Spinal cord (tissue), 10 donors: ENCODE measurements around the gene LPCAT3. TPM values are rescaled to one million over a fixed set of nuclear protein-coding genes. Genes with fewer than 3 reads are reported as not detected.
"Not testable (repeated sequence)": the region's sequence is repeated elsewhere in the genome, so short reads cannot be mapped to it uniquely, and the experiment has no call there.

Experiments
- DNase-seq, 6 donors: peaks; one replicate each; pipeline versions ENCODE4 v3.0.0 to v3.0.0-alpha.2; 2013 to 2015; ENCODE audit warnings: low spot score in 6 of 6, low read depth in 4 of 6
- H3K27ac ChIP-seq: one replicate; pipeline ENCODE4 v1.5.1; 2013; ENCODE audit warnings: low read depth, low read length, control low read depth
- H3K27me3 ChIP-seq: one replicate; pipeline ENCODE4 v1.6.1; 2013; ENCODE audit warnings: low read length; ENCODE audit not compliant: control insufficient read depth, insufficient read depth
- H3K36me3 ChIP-seq: one replicate; pipeline ENCODE4 v1.6.1; 2013; ENCODE audit warnings: low read length; ENCODE audit not compliant: control insufficient read depth, insufficient read depth
- H3K4me1 ChIP-seq: one replicate; pipeline ENCODE4 v1.6.1; 2013; ENCODE audit warnings: low read length; ENCODE audit not compliant: control insufficient read depth, insufficient read depth
- H3K4me3 ChIP-seq: one replicate; pipeline ENCODE4 v1.5.1; 2013; ENCODE audit warnings: low read depth, low read length, control low read depth
- H3K9me3 ChIP-seq: one replicate; pipeline ENCODE4 v1.6.1; 2013; ENCODE audit warnings: low read length; ENCODE audit not compliant: control insufficient read depth, insufficient read depth
- WGBS: methylation state at CpG from one replicate; pipeline ENCODE4 v1.1.5; 2013; ENCODE audit warnings: missing lambda C conversion rate; ENCODE audit not compliant: insufficient coverage; 5-methylcytosine and 5-hydroxymethylcytosine counted together
- polyA plus RNA-seq, 2 donors: library from polyadenylated mRNA; unstranded; fragments of 120-200 nt; gene quantifications; one replicate each; pipeline ENCODE4 v1.2.1, GENCODE V29; 2013; ENCODE audit not compliant: insufficient read length in 2 of 2
- total RNA-seq, 2 donors: library from RNA; depleted of rRNA in 1 of 2; stranded (reverse); fragments of 120-200 nt in 1 of 2; fragments of >200 nt in 1 of 2; gene quantifications; one replicate each; pipeline versions ENCODE4 v1.2.3 to v1.2.4, GENCODE V29; 2013 to 2014
- donor health status: healthy.

Gene LPCAT3
- total and polyA plus RNA-seq, 4 donors: 12.7 to 42.3 (median 28.0) TPM

DNA sequence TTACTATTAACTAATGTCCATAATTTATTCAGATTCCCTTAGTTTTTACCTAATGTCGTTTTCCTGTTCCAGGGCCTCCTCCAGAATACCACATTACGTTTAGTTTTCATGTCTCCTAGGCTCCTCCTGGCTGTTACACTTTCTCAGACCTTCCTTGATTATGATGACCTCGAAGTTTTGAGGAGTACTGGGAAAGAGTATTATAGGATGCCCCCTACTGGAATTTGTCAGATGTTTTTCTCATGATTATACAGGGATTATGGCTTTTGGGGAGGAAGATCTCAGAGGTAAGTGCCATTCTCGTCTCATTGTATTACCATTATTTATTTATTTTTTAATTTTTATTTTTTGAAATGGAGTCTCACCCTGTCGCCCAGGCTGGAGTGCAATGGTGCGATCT is 24.6 kb upstream of the LPCAT3 start:
- H3K4me1 ChIP-seq: no peaks in the 10 kb centered on the region
- no CpG with 5 or more reads among the region's 6 CpGs for WGBS
- H3K36me3 ChIP-seq: no peaks in the 10 kb centered on the region
- H3K4me3 ChIP-seq: no peak overlapping the region
- H3K9me3 ChIP-seq: no peaks in the 10 kb centered on the region
- DNase-seq: no peak
- no peaks in the 10 kb centered on the region for H3K27me3 ChIP-seq
- H3K27ac ChIP-seq: no peak overlapping the region

DNA sequence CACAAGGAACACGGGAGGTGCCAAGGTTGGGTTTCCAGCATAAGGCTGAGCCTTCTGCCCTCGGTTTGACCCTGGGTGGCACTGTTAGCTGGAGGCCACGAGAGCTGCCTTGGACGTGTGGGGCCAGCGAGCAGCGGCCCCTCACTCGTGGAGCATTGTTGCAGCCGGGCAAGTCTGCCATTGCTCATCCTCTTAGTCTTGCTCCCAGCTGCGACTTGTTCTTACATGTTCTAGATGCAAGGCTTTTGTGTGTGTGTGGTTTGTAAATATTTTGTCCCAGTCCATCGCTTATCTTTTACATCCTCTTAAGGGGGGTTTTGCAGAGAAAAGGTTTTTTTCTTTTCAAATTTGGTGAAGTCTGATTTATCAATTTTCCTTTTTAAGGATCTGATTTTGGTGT is 21.1 kb upstream of the LPCAT3 start:
- no peak overlapping the region for H3K4me3 ChIP-seq
- H3K27me3 ChIP-seq: no peaks in the 10 kb centered on the region
- no peak overlapping the region for H3K27ac ChIP-seq
- H3K4me1 ChIP-seq: no peaks in the 10 kb centered on the region
- no peak for DNase-seq
- H3K36me3 ChIP-seq: no peaks in the 10 kb centered on the region
- H3K9me3 ChIP-seq: no peaks in the 10 kb centered on the region
- WGBS: 78% methylated on average over 8 of the region's 10 CpGs

DNA sequence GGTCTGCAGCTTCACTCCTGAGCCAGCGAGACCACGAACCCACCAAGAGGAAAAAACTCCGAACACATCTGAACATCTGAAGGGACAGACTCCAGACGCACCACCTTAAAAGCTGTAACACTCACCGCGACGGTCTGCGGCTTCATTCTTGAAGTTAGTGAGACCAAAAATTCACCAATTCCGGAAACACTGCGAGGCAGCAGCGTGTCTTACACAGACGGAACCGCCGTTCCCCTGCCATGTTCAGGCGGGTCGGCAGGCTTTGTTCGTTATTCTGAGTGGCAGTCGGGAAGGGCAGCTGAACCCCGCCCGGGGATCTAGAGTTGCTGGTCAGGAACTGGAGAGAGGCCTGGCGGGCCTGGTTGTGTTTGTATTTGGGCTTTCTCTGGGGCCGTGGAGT is 20.3 kb upstream of the LPCAT3 start:
- Histone ChIP-seq H3K4me1 (no peaks in the 10 kb centered on the region), H3K27ac (no peak overlapping the region), H3K9me3 (no peaks in the 10 kb centered on the region), H3K4me3 (no peak overlapping the region), H3K27me3 (no peaks in the 10 kb centered on the region), H3K36me3 (no peaks in the 10 kb centered on the region)
- WGBS: 97% methylated on average over 19 of the region's 22 CpGs
- DNase-seq: no peak

DNA sequence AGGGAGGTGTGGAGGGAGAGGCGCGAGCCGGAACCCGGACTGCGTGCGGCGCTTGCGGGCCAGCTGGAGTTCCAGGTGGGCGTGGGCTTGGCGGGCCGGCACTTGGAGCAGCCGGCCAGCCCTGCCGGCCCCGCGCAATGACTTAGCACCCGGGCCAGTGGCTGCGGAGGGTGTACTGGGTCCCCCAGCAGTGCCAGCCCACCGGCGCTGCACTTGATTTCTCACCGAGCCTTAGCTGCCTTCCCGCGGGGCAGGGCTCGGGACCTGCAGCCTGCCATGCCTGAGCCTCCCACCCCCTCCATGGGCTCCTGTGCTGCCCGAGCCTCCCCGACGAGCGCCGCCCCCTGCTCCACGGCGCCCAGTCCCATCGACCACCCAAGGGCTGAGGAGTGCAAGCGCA is 19.1 kb upstream of the LPCAT3 start:
- 96% methylated on average over 17 of the region's 32 CpGs for WGBS
- H3K9me3 ChIP-seq, DNase-seq, H3K27ac ChIP-seq, H3K4me1 ChIP-seq, H3K4me3 ChIP-seq, H3K27me3 ChIP-seq, H3K36me3 ChIP-seq: not testable (repeated sequence)

DNA sequence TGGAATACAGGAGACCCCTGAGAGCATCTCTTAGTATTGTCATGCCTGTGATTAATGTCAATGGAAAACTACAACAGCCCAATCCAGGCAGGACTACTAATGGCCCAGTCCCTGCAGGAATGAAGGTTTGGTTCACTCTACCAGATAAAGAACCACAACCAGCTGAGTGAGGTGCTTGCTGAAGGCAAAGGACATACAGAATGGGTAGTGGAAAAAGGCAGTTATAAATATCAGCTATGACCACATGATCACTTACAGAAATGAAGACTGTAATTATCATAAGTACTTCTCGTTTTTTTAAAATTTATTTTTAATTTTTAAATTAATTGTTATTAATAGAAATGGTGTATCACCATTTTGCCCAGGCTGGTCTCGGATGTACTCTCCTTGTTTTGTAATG is 17.2 kb upstream of the LPCAT3 start:
- H3K27me3 ChIP-seq: no peaks in the 10 kb centered on the region
- no peaks in the 10 kb centered on the region for H3K4me1 ChIP-seq
- no peaks in the 10 kb centered on the region for H3K36me3 ChIP-seq
- H3K4me3 ChIP-seq: no peak overlapping the region
- no CpG with 5 or more reads among the region's 2 CpGs for WGBS
- H3K9me3 ChIP-seq: no peaks in the 10 kb centered on the region
- DNase-seq: no peak
- H3K27ac ChIP-seq: no peak overlapping the region

DNA sequence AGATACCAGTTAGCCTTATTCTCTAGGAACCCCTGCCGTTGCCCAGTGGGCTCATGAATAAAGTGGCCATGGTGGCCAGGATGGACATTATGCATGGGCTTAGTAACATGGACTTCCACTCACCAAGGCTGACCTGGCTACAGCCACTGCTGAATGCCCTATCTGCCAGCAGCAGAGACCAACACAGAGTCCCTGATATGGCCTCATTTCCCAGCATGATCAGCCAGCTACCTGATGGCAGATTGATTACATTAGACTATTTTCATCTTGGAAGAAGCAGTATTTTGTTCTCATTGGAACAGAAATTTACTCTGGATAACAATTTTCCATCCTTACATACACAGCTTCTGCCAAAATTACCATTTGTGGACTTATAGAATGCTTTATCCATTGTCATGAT is 16.2 kb upstream of the LPCAT3 start:
- no peak overlapping the region for H3K27ac ChIP-seq
- WGBS: no CpG with 5 or more reads among the region's 1 CpG
- no peaks in the 10 kb centered on the region for H3K4me1 ChIP-seq
- no peak for DNase-seq
- no peaks in the 10 kb centered on the region for H3K9me3 ChIP-seq
- no peak overlapping the region for H3K4me3 ChIP-seq
- no peaks in the 10 kb centered on the region for H3K27me3 ChIP-seq
- H3K36me3 ChIP-seq: no peaks in the 10 kb centered on the region

DNA sequence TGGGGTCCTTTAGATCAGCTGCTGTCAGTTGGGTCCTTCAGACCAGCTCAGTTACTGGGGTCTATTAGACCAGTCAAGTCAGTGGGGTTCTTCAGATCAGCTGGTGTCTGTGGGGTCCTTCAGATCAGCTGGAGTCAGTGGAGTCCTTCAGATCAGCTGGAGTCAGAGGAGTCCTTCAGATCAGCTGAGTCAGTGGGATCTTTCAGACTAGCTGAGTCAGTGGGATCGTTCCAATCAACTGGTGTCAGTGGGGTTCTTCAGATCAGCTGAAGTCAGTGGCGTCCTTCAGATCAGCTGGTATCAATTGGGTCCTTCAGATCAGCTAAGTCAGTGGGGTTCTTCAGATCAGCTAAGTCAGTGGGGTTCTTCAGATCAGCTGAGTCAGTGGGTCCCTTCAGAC is 14.7 kb upstream of the LPCAT3 start:
- 75% methylated on average over 2 of the region's 2 CpGs for WGBS
- no peak overlapping the region for H3K4me3 ChIP-seq
- DNase-seq: no peak

DNA sequence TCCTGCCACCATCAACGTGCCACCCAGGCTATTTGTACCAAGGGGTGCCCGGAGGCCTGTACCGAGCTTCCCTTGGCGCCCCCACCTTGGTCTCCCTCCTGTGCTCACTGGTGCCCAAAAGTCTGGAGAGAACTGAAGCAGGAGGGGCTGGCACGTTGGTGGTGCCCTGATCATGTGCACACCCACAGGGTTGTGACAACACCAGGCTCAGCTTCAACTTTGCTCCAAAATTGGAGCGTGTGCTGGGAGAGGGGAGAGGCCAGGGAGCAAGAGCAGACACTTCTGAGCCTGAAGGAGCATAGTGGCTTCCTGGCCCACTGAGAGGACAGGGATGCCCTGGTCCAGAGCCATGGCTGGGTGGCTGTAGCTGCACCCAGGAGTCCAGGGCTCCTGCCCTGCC is 13.0 kb upstream of the LPCAT3 start:
- no peaks in the 10 kb centered on the region for H3K9me3 ChIP-seq
- DNase-seq: no peak
- no peak overlapping the region for H3K27ac ChIP-seq
- H3K4me1 ChIP-seq: no peaks in the 10 kb centered on the region
- H3K4me3 ChIP-seq: no peak overlapping the region
- WGBS: 86% methylated on average over 6 of the region's 6 CpGs
- no peaks in the 10 kb centered on the region for H3K27me3 ChIP-seq
- H3K36me3 ChIP-seq: no peaks in the 10 kb centered on the region

More for the DNA sequence above, 14.7 kb upstream of the LPCAT3 start:
- Histone ChIP-seq H3K4me1 (no peaks in the 10 kb centered on the region), H3K9me3 (no peaks in the 10 kb centered on the region), H3K36me3 (no peaks in the 10 kb centered on the region), H3K27ac (no peak overlapping the region), H3K27me3 (no peaks in the 10 kb centered on the region)

DNA sequence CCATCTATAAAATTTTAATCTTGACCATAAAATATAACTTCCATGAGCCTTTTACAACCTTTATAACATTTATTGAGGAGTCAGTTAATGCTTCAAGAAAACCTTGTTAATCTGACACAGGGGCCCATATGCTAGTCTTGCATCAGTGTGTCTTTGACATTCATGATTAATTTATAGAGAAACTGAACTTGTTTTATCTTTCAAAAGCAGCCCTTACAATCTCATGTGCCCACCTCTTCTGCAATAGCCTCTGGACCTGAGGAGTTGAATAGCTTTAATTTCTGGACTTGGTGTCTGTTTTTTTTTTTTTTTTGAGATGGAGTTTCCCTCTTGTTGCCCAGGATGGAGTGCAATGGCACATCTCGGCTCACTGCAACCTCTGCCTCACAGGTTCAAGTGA is 8.6 kb upstream of the LPCAT3 start:
- Histone ChIP-seq H3K27me3 (no peaks in the 10 kb centered on the region), H3K4me3 (no peak overlapping the region), H3K36me3 (no peaks in the 10 kb centered on the region), H3K4me1 (no peaks in the 10 kb centered on the region), H3K27ac (no peak overlapping the region), H3K9me3 (no peaks in the 10 kb centered on the region)
- no peak for DNase-seq
- no CpG with 5 or more reads among the region's 1 CpG for WGBS

DNA sequence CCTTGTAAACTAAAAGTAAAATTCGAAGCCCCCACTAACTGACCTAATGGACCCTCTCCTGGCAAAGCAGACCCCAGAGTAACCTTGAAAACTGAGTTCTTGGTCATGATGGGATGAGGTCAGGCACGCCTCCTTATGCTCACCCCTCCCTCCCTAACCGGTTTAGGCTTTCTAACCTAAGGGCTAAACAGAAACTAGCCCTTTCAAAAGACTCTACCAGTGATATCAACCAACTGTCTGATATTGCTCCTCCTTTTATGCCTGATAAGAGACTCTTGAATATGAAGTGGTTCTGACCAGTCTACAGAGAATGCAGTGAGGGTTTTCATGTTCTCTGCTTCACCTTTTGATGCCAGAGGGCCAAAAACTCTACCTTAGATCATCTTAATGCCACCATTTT is 4.8 kb upstream of the LPCAT3 start:
- WGBS: no CpG with 5 or more reads among the region's 3 CpGs

More for the DNA sequence above, 4.8 kb upstream of the LPCAT3 start:
- peaks cover 4% of the 10 kb centered on the region for H3K4me1 ChIP-seq
- no peaks in the 10 kb centered on the region for H3K9me3 ChIP-seq
- H3K27ac ChIP-seq: no peak overlapping the region
- no peak for DNase-seq
- no peak overlapping the region for H3K4me3 ChIP-seq
- H3K36me3 ChIP-seq: no peaks in the 10 kb centered on the region
- H3K27me3 ChIP-seq: no peaks in the 10 kb centered on the region
